ENCODE data around the gene OSCP1.

DNA sequence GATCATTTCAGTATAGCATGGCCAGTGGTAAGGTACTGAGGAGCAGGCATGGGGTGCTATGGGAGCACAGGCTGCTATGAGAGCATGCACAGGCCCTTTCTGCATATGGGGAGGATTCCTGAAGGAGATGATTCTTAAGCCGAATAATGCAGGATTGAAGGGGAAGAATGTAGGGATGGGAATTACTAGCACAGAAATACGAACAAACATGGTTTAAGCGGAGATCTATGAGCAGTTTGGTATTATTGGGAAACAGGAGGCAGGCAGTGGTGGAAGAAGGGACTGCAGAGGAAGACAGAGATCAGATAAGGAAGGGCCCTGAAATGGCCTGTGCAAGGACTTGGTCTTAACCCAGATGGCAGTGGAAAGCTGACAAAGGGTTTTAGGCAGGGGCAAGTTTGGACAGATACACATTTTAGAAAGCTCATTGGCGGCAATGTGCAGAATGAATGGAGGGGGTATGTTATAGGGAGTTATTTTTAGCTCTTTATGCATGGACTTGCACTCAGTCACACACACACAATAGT, 1.7 kb downstream of the OSCP1 start:
- TF ChIP-seq POLR2AphosphoS5 (IDR thresholded peaks at IDR 0.05; ENCODE audit: low read depth, low read length) (no peak), POLR2A (IDR thresholded peaks at IDR 0.05; ENCODE audit: low read depth, low read length) (no peak), TAF1 (IDR thresholded peaks at IDR 0.05; ENCODE audit: borderline replicate concordance, low read depth, low read length) (no peak)
